Naive thymus-derived CD8-positive, alpha-beta T cell (primary cell): ENCODE measurements around the gene GPR37L1. TPM values are rescaled to one million over a fixed set of nuclear protein-coding genes. Genes with fewer than 3 reads are reported as not detected.
A peak's percentile ranks its signal among the peaks of the same experiment; 100 is the strongest.
"Not testable (repeated sequence)": the region's sequence is repeated elsewhere in the genome, so short reads cannot be mapped to it uniquely, and the experiment has no call there.

Source experiments
- ATAC-seq, 2 donors: fragments of 150-1000 bp; cut with Tn5 transposase in 1 of 2; sonication (Bioruptor Pico), chemical (Tn5 transposase) in 1 of 2; 1 replicate in 1 of 2; 2 replicates in 1 of 2; pipeline ENCODE4 v1.10.0; 2021; ENCODE audit warnings: mild to moderate bottlenecking in 2 of 2, moderate library complexity in 2 of 2
- POLR2A ChIA-PET: fragments of 350-600 bp; sonication (Branson Sonifier 250); formaldehyde crosslinking; loops from one replicate; lab custom pipeline; 2021; ENCODE audit warnings: antibody characterized with exemption; lab: Charles Lee
- DNase-seq, 10 donors: peaks; one replicate each; pipeline versions ENCODE4 v3.0.0 to v3.0.0-alpha.2; 2020 to 2022
- H3K27ac Mint-ChIP-seq, 10 donors: one replicate each; pipeline ENCODE4 v1.8.0; 2020 to 2022; ENCODE audit warnings: mild to moderate bottlenecking in 10 of 10, mixed read lengths in 10 of 10, moderate library complexity in 4 of 10, inconsistent platforms in 1 of 10
- H3K27me3 Mint-ChIP-seq, 5 donors: one replicate each; pipeline ENCODE4 v1.8.0; 2021 to 2022; ENCODE audit warnings: mixed read lengths in 5 of 5
- H3K36me3 Mint-ChIP-seq, 3 donors: one replicate each; pipeline ENCODE4 v1.8.0; 2020 to 2022; ENCODE audit warnings: mixed read lengths in 3 of 3, mild to moderate bottlenecking in 2 of 3, inconsistent platforms in 1 of 3
- H3K4me1 Mint-ChIP-seq, 4 donors: one replicate each; pipeline ENCODE4 v1.8.0; 2021 to 2022; ENCODE audit warnings: mixed read lengths in 4 of 4
- H3K4me3 Mint-ChIP-seq, 10 donors: one replicate each; pipeline ENCODE4 v1.8.0; 2020 to 2022; ENCODE audit warnings: mild to moderate bottlenecking in 10 of 10, mixed read lengths in 10 of 10, moderate library complexity in 6 of 10, inconsistent platforms in 1 of 10
- H3K9me3 Mint-ChIP-seq, 9 donors: one replicate each; pipeline ENCODE4 v1.8.0; 2020 to 2022; ENCODE audit warnings: mixed read lengths in 9 of 9, mild to moderate bottlenecking in 3 of 9, inconsistent platforms in 1 of 9, moderate library complexity in 1 of 9
- polyA plus RNA-seq, 3 donors: library from polyadenylated mRNA; unstranded; fragments of 300-500 nt; fragmentation: Illumina TruSeq; gene quantifications; one replicate each; pipeline ENCODE4 v1.2.3, GENCODE V29; 2021
- total RNA-seq, 8 experiments: library from RNA in 2 of 8; stranded (reverse) in 2 of 8; gene quantifications; one replicate each; pipeline ENCODE4 v1.2.3 and lab custom pipeline; 2021 to 2026

Gene GPR37L1
- total and polyA plus RNA-seq, 5 experiments from 2014 or later: 0.02 to 0.19 TPM; not detected in 3

DNA sequence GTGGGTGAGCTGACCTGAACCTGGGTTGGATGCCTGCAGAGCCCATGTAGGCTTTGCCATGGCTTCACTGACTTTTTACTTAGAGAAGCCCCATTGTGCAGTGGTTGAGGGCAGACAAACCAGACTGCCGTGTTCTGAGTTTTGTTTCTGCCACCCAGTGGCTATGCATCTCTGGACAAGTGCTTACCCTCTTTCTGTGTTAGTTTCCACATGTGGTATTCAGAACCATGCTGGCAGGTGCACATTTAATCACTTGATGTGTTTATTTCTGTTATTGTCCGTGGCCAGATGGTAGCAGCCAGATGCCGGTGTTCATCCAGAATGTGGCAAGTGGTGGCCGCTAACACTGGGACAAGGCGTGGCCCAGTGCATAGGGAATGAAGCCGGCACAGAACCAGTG, 48.0 kb downstream of the GPR37L1 start:
- DNase-seq (no peak), ATAC-seq (peak; percentile 44 to 57)
- POLR2A ChIA-PET: no interaction called here
- no peaks in the 10 kb centered on the region for H3K36me3 Mint-ChIP-seq
- H3K4me3 Mint-ChIP-seq: no peak overlapping the region
- H3K27me3 Mint-ChIP-seq: no peaks in the 10 kb centered on the region
- no peaks in the 10 kb centered on the region for H3K9me3 Mint-ChIP-seq
- H3K27ac Mint-ChIP-seq: peak overlapping the region in 1 of 10 donors; percentile 13
- H3K4me1 Mint-ChIP-seq: peaks cover 4 to 17% (median 12%) of the 10 kb centered on the region in 4 donors

DNA sequence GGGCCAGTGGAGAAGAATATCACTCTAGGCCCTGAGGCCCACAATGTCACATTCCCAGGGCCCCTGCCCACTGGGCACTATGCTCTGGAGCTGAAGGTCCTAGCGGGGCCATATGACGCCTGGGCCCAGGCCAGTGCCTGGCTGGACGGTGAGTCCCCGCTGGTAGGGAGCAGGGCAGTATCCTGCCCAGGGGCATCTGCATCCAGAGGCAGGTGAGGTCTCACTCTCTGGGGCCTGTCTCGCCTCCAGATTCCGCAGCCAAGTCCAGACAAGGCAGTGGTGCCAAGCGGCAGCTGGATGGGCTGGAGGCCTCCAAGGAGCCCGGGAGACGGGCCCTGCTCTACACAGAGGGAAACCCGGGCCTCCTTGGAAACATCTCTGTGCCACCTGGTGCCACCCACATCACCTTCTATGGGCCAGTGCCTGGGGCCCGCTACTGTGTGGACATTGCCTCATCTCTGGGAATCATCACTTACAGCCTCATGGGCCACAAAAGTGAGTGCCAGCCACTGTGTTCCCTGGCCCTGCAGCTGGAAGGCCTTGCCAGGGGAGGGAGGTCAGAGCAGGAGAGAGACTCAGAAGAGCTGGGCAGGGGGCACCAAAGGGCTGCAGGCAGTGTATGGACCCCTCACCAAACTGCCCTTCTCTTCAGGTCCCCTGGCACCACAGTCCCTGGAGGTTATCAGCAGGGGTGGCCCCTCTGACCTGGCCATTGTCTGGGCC, 48.7 kb downstream of the GPR37L1 start:
- Mint-ChIP-seq H3K9me3 (no peaks in the 10 kb centered on the region), H3K36me3 (no peaks in the 10 kb centered on the region), H3K27me3 (no peaks in the 10 kb centered on the region), H3K4me3 (no peak overlapping the region), H3K4me1 (peaks cover 4 to 11% (median 7%) of the 10 kb centered on the region in 4 donors), H3K27ac (no peak overlapping the region)
- POLR2A ChIA-PET: interaction anchor here (1.2 kb wide), 1 partner anchor 10 kb away, joined by 5 read pairs; no protein-coding TSS in a partner anchor
- no peak for ATAC-seq
- no peak for DNase-seq

- Mint-ChIP-seq H3K9me3 (no peaks in the 10 kb centered on the region), H3K4me3 (no peak overlapping the region), H3K27me3 (no peaks in the 10 kb centered on the region), H3K27ac (no peak overlapping the region), H3K4me1 (peaks cover 0 to 7% (median 5%) of the 10 kb centered on the region in 4 donors), H3K36me3 (no peaks in the 10 kb centered on the region)
- ATAC-seq: no peak
- no peak for DNase-seq
- POLR2A ChIA-PET: interaction anchor here (1.2 kb wide), 1 partner anchor 10 kb away, joined by 5 read pairs; no protein-coding TSS in a partner anchor
Observed at GRCh38 chr1:202172015-202172355, 49.3 kb downstream of the GPR37L1 start.

- ATAC-seq: no peak
- no peak overlapping the region for H3K4me3 Mint-ChIP-seq
- H3K36me3 Mint-ChIP-seq: no peaks in the 10 kb centered on the region
- no peaks in the 10 kb centered on the region for H3K9me3 Mint-ChIP-seq
- POLR2A ChIA-PET: no interaction called here
- H3K4me1 Mint-ChIP-seq: peaks cover 0 to 7% (median 4%) of the 10 kb centered on the region in 4 donors
- no peak for DNase-seq
- H3K27me3 Mint-ChIP-seq: no peaks in the 10 kb centered on the region
- H3K27ac Mint-ChIP-seq: peak overlapping the region in 2 of 10 donors; percentile 19 to 72
Observed at GRCh38 chr1:202173993-202174392, 51.3 kb downstream of the GPR37L1 start.

GRCh38 chr1:202176949-202177927, 54.5 kb downstream of the GPR37L1 start:
- POLR2A ChIA-PET: interaction anchor here (0.7 kb wide), 1 partner anchor 291 kb away, joined by 3 read pairs; no protein-coding TSS in a partner anchor
- Mint-ChIP-seq H3K9me3 (no peaks in the 10 kb centered on the region), H3K27me3 (no peaks in the 10 kb centered on the region), H3K27ac (peak overlapping the region in 1 of 10 donors; percentile 74), H3K4me1 (peaks cover 0 to 2% (median 0%) of the 10 kb centered on the region in 4 donors), H3K4me3 (no peak overlapping the region), H3K36me3 (no peaks in the 10 kb centered on the region)
- DNase-seq (no peak), ATAC-seq (no peak)

- DNase-seq: no peak
- ATAC-seq: no peak
- Mint-ChIP-seq H3K9me3 (no peaks in the 10 kb centered on the region), H3K27me3 (peaks cover 0 to 7% (median 0%) of the 10 kb centered on the region in 5 donors), H3K36me3 (no peaks in the 10 kb centered on the region), H3K4me1 (peaks cover 8 to 17% (median 14%) of the 10 kb centered on the region in 4 donors), H3K4me3 (no peak overlapping the region), H3K27ac (peak overlapping the region in 1 of 10 donors; percentile 22)
- POLR2A ChIA-PET: no interaction called here
Observed at GRCh38 chr1:202179828-202180750, 57.4 kb downstream of the GPR37L1 start.

- Mint-ChIP-seq H3K4me1 (peaks cover 8 to 17% (median 14%) of the 10 kb centered on the region in 4 donors), H3K27ac (peak overlapping the region in 1 of 10 donors; percentile 75), H3K27me3 (peaks cover 0 to 14% (median 0%) of the 10 kb centered on the region in 5 donors)
- H3K36me3 Mint-ChIP-seq, DNase-seq, H3K9me3 Mint-ChIP-seq, ATAC-seq, POLR2A ChIA-PET, H3K4me3 Mint-ChIP-seq: not testable (repeated sequence)
Observed at GRCh38 chr1:202180751-202181139, 58.0 kb downstream of the GPR37L1 start.

- DNase-seq: no peak
- Mint-ChIP-seq H3K4me3 (no peak overlapping the region), H3K27ac (peak overlapping the region in 1 of 10 donors; percentile 33), H3K27me3 (peaks cover 0 to 16% (median 0%) of the 10 kb centered on the region in 5 donors), H3K36me3 (no peaks in the 10 kb centered on the region), H3K4me1 (peaks cover 8 to 17% (median 14%) of the 10 kb centered on the region in 4 donors), H3K9me3 (no peaks in the 10 kb centered on the region)
- POLR2A ChIA-PET: interaction anchor here (0.6 kb wide), 1 partner anchor 8 kb away, joined by 3 read pairs; no protein-coding TSS in a partner anchor
- no peak for ATAC-seq
Observed at GRCh38 chr1:202181586-202181985, 58.9 kb downstream of the GPR37L1 start.

DNA sequence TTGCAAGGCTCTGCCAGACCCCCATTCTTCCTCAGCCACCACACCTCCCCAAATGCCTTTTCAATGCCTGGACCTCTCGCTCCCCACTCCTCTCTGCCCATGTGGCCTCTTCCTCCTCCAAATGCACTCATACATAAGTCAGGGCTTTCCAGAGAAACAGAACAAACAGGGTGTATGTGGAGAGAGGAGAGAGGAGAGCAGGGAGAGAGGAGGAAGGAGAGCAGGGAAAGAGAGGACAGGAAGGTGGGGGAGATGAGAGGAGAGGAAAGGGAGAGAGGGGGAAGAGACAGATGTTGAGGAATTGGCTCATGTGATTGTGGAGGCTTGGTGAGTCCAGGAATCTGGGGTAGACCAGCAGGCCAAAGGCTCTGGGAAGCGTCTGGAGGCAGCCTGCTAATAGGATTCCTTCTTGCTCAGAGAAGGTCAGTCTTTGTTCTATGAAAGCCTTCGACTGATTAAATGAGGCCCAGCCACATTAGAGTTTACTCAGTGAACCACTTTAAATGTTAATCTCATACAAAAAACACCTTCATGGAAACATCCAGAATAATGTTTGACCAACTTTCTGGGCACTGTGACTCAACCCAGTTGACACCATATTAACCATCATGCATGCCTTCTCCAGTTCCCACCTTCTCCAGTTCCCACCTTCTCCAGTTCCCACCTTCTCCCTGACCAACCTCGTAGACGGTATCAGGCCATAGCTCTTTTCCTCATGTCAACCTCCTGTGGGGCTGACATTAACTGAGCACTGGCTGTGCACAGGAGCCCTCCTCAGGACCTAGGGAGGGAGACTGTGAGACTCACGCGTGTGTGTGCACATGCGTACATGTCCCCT, 59.5 kb downstream of the GPR37L1 start:
- peak overlapping the region in 2 of 10 donors; percentile 4 to 33 for H3K27ac Mint-ChIP-seq
- no peaks in the 10 kb centered on the region for H3K9me3 Mint-ChIP-seq
- H3K4me1 Mint-ChIP-seq: peaks cover 8 to 17% (median 14%) of the 10 kb centered on the region in 4 donors
- H3K27me3 Mint-ChIP-seq: peaks cover 0 to 16% (median 0%) of the 10 kb centered on the region in 5 donors
- no peaks in the 10 kb centered on the region for H3K36me3 Mint-ChIP-seq
- ATAC-seq: no peak
- no peak overlapping the region for H3K4me3 Mint-ChIP-seq
- POLR2A ChIA-PET: interaction anchor here (0.6 kb wide), 1 partner anchor 9 kb away, joined by 3 read pairs; no protein-coding TSS in a partner anchor
- DNase-seq: no peak
